ENCODE measurements around the gene ULK1.

DNA sequence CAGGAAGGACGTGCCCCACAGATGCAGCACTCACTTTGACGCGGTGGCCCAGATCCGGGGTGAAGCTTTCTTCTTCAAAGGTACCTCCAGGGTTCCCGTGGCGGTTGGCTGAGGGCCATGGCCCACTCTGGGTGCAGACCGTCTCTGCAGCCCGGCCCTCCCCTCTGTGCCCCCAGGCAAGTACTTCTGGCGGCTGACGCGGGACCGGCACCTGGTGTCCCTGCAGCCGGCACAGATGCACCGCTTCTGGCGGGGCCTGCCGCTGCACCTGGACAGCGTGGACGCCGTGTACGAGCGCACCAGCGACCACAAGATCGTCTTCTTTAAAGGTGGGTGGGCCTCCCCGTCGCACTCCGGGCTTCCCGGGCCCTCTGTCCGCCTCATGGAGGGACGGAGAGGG, 49.3 kb upstream of the ULK1 start:
- TF ChIP-seq, protein P1, sequence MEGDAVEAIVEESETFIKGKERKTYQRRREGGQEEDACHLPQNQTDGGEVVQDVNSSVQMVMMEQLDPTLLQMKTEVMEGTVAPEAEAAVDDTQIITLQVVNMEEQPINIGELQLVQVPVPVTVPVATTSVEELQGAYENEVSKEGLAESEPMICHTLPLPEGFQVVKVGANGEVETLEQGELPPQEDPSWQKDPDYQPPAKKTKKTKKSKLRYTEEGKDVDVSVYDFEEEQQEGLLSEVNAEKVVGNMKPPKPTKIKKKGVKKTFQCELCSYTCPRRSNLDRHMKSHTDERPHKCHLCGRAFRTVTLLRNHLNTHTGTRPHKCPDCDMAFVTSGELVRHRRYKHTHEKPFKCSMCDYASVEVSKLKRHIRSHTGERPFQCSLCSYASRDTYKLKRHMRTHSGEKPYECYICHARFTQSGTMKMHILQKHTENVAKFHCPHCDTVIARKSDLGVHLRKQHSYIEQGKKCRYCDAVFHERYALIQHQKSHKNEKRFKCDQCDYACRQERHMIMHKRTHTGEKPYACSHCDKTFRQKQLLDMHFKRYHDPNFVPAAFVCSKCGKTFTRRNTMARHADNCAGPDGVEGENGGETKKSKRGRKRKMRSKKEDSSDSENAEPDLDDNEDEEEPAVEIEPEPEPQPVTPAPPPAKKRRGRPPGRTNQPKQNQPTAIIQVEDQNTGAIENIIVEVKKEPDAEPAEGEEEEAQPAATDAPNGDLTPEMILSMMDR (conservative IDR thresholded peaks at IDR 0.05; ENCODE audit: low read depth in 2 of 2): no peak
- TF ChIP-seq EZH2 (IDR thresholded peaks at IDR 0.05; ENCODE audit: low read depth, unreplicated experiment): no peak
